ENCODE data around the gene ANKRD66. TPM values are rescaled to one million over a fixed set of nuclear protein-coding genes. Genes with fewer than 3 reads are reported as not detected.

ANKRD66 gene
- total RNA-seq, 2 experiments from 2014 or later, result not detected

GRCh38 chr6:46790355-46790874 lies 43.7 kb downstream of the ANKRD66 start:
- Histone ChIP-seq H3K4me1 (ENCODE audit: insufficient read depth, low read length) (no peaks in the 10 kb centered on the region), H3K4me3 (ENCODE audit: low read length) (no peak overlapping the region), H3K27ac (ENCODE audit: low read depth in 1 of 2, low read length in 2 of 2) (no peak overlapping the region), H3K9me3 (ENCODE audit: control insufficient read depth in 1 of 2, insufficient read depth in 1 of 2, low read length in 2 of 2) (no peaks in the 10 kb centered on the region), H3K27me3 (ENCODE audit: control insufficient read depth in 1 of 2, insufficient read depth in 2 of 2, low read length in 2 of 2) (peaks cover 0 to 4% of the 10 kb centered on the region in 2 experiments), H3K36me3 (ENCODE audit: insufficient read depth, low read length) (no peaks in the 10 kb centered on the region)
- ChIA-PET POLR2A (no interaction called here), CTCF (interaction anchor here (0.6 kb wide), 1 partner anchor 46 kb away, joined by 3 read pairs; no protein-coding TSS in a partner anchor)
- Mint-ChIP-seq H3K4me3 (no peak overlapping the region), H3K4me1 (ENCODE audit: low read depth) (no peaks in the 10 kb centered on the region), H3K9me3 (no peaks in the 10 kb centered on the region), H3K27me3 (peaks cover 7% of the 10 kb centered on the region), H3K36me3 (ENCODE audit: low read depth) (no peaks in the 10 kb centered on the region), H3K27ac (no peak overlapping the region)
- intact Hi-C loops (cut with DNase I, micrococcal nuclease), result no loop called here
- TF ChIP-seq CTCF (IDR thresholded peaks at IDR 0.05), result no peak
- ATAC-seq (ENCODE audit: poor library complexity), result no peak
- no peak for DNase-seq

GRCh38 chr6:46792635-46793034 lies 45.9 kb downstream of the ANKRD66 start:
- no peak overlapping the region for H3K27ac Mint-ChIP-seq
- Histone ChIP-seq H3K4me3 (ENCODE audit: low read length) (no peak overlapping the region), H3K4me1 (ENCODE audit: insufficient read depth, low read length) (no peaks in the 10 kb centered on the region), H3K9me3 (ENCODE audit: control insufficient read depth in 1 of 2, insufficient read depth in 1 of 2, low read length in 2 of 2) (no peaks in the 10 kb centered on the region), H3K27me3 (ENCODE audit: control insufficient read depth in 1 of 2, insufficient read depth in 2 of 2, low read length in 2 of 2) (peaks cover 0 to 4% of the 10 kb centered on the region in 2 experiments), H3K36me3 (ENCODE audit: insufficient read depth, low read length) (no peaks in the 10 kb centered on the region), H3K27ac (ENCODE audit: low read depth in 1 of 2, low read length in 2 of 2) (no peak overlapping the region)
- H3K27me3 Mint-ChIP-seq, result peaks cover 20% of the 10 kb centered on the region
- no peaks in the 10 kb centered on the region for H3K4me1 Mint-ChIP-seq (ENCODE audit: low read depth)
- no peaks in the 10 kb centered on the region for H3K9me3 Mint-ChIP-seq
- POLR2A ChIA-PET, result no interaction called here
- no peak overlapping the region for H3K4me3 Mint-ChIP-seq
- no peaks in the 10 kb centered on the region for H3K36me3 Mint-ChIP-seq (ENCODE audit: low read depth)
- intact Hi-C loops (cut with DNase I, micrococcal nuclease), result no loop called here
- ATAC-seq (ENCODE audit: poor library complexity) (no peak), DNase-seq (no peak)
- no peak for TF ChIP-seq CTCF (IDR thresholded peaks at IDR 0.05)
- CTCF ChIA-PET, result no interaction called here

GRCh38 chr6:46793138-46793537 lies 46.4 kb downstream of the ANKRD66 start, which contains the start of gene MEP1A:
Gene MEP1A, plus strand, starts transcription at chr6:46793389. Its CDS starts 10 bp downstream, at chr6:46793399.
- ChIA-PET POLR2A (no interaction called here), CTCF (no interaction called here)
- Mint-ChIP-seq H3K4me3 (no peak within 1 kb of the TSS), H3K4me1 (ENCODE audit: low read depth) (no peaks in the 10 kb centered on the region), H3K9me3 (no peaks in the 10 kb centered on the region), H3K27ac (no peak within 1 kb of the TSS), H3K36me3 (ENCODE audit: low read depth) (no peaks in the 10 kb centered on the region), H3K27me3 (peaks cover 20% of the 10 kb centered on the region)
- ATAC-seq (ENCODE audit: poor library complexity), result no peak
- intact Hi-C loops (cut with DNase I, micrococcal nuclease), result no loop called here
- no peak for DNase-seq
- no peak within 1 kb of the TSS for H3K4me3 ChIP-seq (ENCODE audit: low read length)
- H3K27ac ChIP-seq (ENCODE audit: low read depth in 1 of 2, low read length in 2 of 2), result no peak within 1 kb of the TSS
- H3K36me3 ChIP-seq (ENCODE audit: insufficient read depth, low read length), result no peaks in the 10 kb centered on the region
- H3K9me3 ChIP-seq (ENCODE audit: control insufficient read depth in 1 of 2, insufficient read depth in 1 of 2, low read length in 2 of 2), result no peaks in the 10 kb centered on the region
- no peaks in the 10 kb centered on the region for H3K4me1 ChIP-seq (ENCODE audit: insufficient read depth, low read length)
- no peak for TF ChIP-seq CTCF (IDR thresholded peaks at IDR 0.05)
- H3K27me3 ChIP-seq (ENCODE audit: control insufficient read depth in 1 of 2, insufficient read depth in 2 of 2, low read length in 2 of 2), result peaks cover 0 to 4% of the 10 kb centered on the region in 2 experiments

Measured in CD4-positive, alpha-beta T cell (primary cell).